HepG2 (cell line): ENCODE data around the gene RANBP3L. TPM values are rescaled to one million over a fixed set of nuclear protein-coding genes. Genes with fewer than 3 reads are reported as not detected.
A peak's percentile ranks its signal among the peaks of the same experiment; 100 is the strongest.

Source experiments
- ADNP ChIP-seq: sonication (generic); formaldehyde crosslinking; IDR thresholded peaks from 2 replicates; pipeline ENCODE4 v1.4.0; 2020; ENCODE audit warnings: missing genetic modification reagents
- CBX2 ChIP-seq, 2 experiments: fragments of 200-600 bp in 1 of 2; sonication (generic); formaldehyde crosslinking in 1 of 2; IDR thresholded peaks; 2 replicates each; pipeline versions ENCODE4 v1.7.0 to v1.8.1; 2018 to 2022; ENCODE audit warnings: low read depth in 2 of 2, low read length in 1 of 2, mild to moderate bottlenecking in 1 of 2, missing genetic modification reagents in 1 of 2
- ELF1 ChIP-seq: sonication (generic); formaldehyde crosslinking; IDR thresholded peaks from 2 replicates; pipeline ENCODE4 v1.4.0; 2020; ENCODE audit warnings: missing genetic modification reagents
- FOXO1 ChIP-seq: sonication (generic); formaldehyde crosslinking; IDR thresholded peaks from 2 replicates; pipeline ENCODE4 v1.4.0; 2020; ENCODE audit warnings: missing genetic modification reagents
- IRF2 ChIP-seq: IDR thresholded peaks from 2 replicates; pipeline ENCODE4 v1.6.1; 2018; ENCODE audit warnings: missing genetic modification reagents, missing compliant biosample characterization
- ISL2 ChIP-seq: sonication (generic); formaldehyde crosslinking; IDR thresholded peaks from 2 replicates; pipeline ENCODE4 v1.5.0; 2020; ENCODE audit warnings: missing genetic modification reagents
- SIX1 ChIP-seq: sonication (generic); formaldehyde crosslinking; IDR thresholded peaks from 2 replicates; pipeline ENCODE4 v1.4.0; 2020; ENCODE audit warnings: missing genetic modification reagents, borderline replicate concordance
- TARDBP ChIP-seq: sonication (generic); formaldehyde crosslinking; IDR thresholded peaks from 2 replicates; pipeline ENCODE4 v1.8.0; 2022; ENCODE audit warnings: mild to moderate bottlenecking, missing genetic modification reagents
- ZBTB40 ChIP-seq, 2 experiments: fragments of 450-650 bp in 1 of 2; sonication (generic) in 1 of 2; formaldehyde crosslinking in 1 of 2; IDR thresholded peaks; 2 replicates each; pipeline versions ENCODE4 v1.6.1 to v1.8.0; 2016 to 2022; ENCODE audit warnings: antibody characterized with exemption in 1 of 2, mild to moderate bottlenecking in 1 of 2, missing genetic modification reagents in 1 of 2
- ZNF280B ChIP-seq: sonication (generic); formaldehyde crosslinking; IDR thresholded peaks from 2 replicates; pipeline ENCODE4 v1.5.0; 2020; ENCODE audit warnings: missing genetic modification reagents, mild to moderate bottlenecking, borderline replicate concordance
- ZNF549 ChIP-seq: sonication (generic); formaldehyde crosslinking; IDR thresholded peaks from 2 replicates; pipeline ENCODE4 v1.5.0; 2020; ENCODE audit warnings: missing genetic modification reagents
- ZNF572 ChIP-seq: sonication (generic); formaldehyde crosslinking; IDR thresholded peaks from 2 replicates; pipeline ENCODE4 v1.5.1; 2020; ENCODE audit warnings: mild to moderate bottlenecking, missing genetic modification reagents
- polyA plus RNA-seq, 8 experiments: library from polyadenylated mRNA; depleted of rRNA in 3 of 8; stranded (reverse) in 7 of 8; unstranded in 1 of 8; fragments of >200 nt; fragmentation: Illumina TruSeq in 4 of 8; extraction: Trizol in 4 of 8; gene quantifications; 2 replicates each; pipeline versions ENCODE4 v1.2.1 to v1.2.3, GENCODE V29; 2011 to 2016; ENCODE audit warnings: low read depth in 4 of 8, missing spikeins in 1 of 8, mixed read lengths in 1 of 8; ENCODE audit not compliant: insufficient read depth in 1 of 8
- total RNA-seq, 5 experiments: library from RNA; depleted of rRNA; stranded (reverse); fragments of >200 nt; fragmentation: Illumina TruSeq; extraction: Trizol; gene quantifications; 2 replicates each; pipeline ENCODE4 v1.2.3, GENCODE V29; 2016; ENCODE audit warnings: low read depth in 1 of 5
- TF ChIP-seq, protein P1 (sequence below): IDR thresholded peaks from 2 replicates; pipeline ENCODE4 v1.6.1; 2016; ENCODE audit warnings: control low read depth

The RANBP3L gene
- total and polyA plus RNA-seq, 2 of the 13 experiments (the other 11 are each of a cell fraction or from before 2014, with no cell fraction given), result 0.09 TPM; not detected in 1

DNA sequence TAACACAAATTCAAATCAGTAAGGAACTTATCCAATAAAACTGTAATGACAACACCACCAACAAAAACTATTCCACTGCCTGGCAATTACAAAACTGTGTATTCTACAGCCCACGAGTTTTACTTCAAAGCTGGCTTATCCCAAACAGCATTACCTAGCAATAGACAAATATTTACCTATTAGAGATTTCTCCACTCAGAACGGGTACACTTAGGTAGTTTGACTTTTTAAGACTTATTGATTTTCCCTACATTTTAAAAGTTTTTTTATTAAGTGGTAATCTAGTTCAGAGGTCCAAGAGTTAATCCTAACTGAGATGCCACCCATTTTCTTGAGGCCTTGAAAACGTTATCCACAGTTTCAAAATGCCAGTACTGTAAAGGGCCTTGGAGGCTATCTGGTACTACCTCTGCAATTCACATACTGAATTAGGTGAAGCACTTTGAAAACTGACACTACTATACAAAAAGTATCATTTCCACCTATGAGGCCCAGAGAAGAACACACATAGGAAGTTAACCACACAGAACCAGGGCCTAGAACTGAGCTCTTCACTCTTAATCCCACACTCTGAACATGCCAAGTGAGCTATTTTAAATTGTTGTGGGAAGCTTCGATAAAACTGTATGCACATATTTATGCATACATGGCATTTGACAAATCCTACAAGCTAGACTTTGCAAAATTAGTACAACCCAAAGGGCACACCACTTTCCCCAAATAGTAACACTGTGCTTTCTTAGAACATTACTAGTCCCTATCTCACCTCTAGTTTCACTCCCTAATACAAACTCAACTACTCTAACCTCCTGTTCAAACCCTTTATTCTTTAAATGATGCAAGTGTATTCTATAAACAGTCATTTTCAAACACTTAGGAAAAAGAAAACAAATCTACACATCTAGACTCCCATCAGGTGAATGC lies 62.1 kb downstream of the RANBP3L start (continued):
- no peak for TF ChIP-seq ZNF280B
- TF ChIP-seq FOXO1, result no peak
- TF ChIP-seq ELF1 (CRISPR knock-in tag), result no peak
- no peak for TF ChIP-seq IRF2 (CRISPR knock-in tag)
- peak; percentile 32; the same call in 1 of the 2 replicates for TF ChIP-seq TARDBP
- TF ChIP-seq ZBTB40 (IDR thresholded peaks at IDR 0.05), result no peak
- no peak for TF ChIP-seq ZBTB40 (CRISPR knock-in tag; IDR thresholded peaks at IDR 0.05)
- TF ChIP-seq, protein P1, sequence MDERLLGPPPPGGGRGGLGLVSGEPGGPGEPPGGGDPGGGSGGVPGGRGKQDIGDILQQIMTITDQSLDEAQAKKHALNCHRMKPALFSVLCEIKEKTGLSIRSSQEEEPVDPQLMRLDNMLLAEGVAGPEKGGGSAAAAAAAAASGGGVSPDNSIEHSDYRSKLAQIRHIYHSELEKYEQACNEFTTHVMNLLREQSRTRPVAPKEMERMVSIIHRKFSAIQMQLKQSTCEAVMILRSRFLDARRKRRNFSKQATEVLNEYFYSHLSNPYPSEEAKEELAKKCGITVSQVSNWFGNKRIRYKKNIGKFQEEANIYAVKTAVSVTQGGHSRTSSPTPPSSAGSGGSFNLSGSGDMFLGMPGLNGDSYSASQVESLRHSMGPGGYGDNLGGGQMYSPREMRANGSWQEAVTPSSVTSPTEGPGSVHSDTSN (CRISPR knock-in tag), result no peak
- TF ChIP-seq CBX2 (IDR thresholded peaks at IDR 0.05; ENCODE audit: low read depth, low read length), result no peak
- no peak for TF ChIP-seq CBX2 (CRISPR knock-in tag; IDR thresholded peaks at IDR 0.05; ENCODE audit: low read depth)
- TF ChIP-seq ADNP (CRISPR knock-in tag), result no peak
- no peak for TF ChIP-seq ZNF572 (CRISPR knock-in tag)
- TF ChIP-seq ISL2 (CRISPR knock-in tag), result peak; percentile 98
- no peak for TF ChIP-seq ZNF549
- peak; percentile 68 for TF ChIP-seq SIX1 (CRISPR knock-in tag)
